AG20443 (cell line): ENCODE measurements around the gene TMEM204.
A peak's percentile ranks its signal among the peaks of the same experiment; 100 is the strongest.

ENCODE experiments used
- DNase-seq: peaks from one replicate; pipeline ENCODE4 v3.0.0; 2012; ENCODE audit warnings: low spot score, mixed read lengths

Gene TMEM204

DNA sequence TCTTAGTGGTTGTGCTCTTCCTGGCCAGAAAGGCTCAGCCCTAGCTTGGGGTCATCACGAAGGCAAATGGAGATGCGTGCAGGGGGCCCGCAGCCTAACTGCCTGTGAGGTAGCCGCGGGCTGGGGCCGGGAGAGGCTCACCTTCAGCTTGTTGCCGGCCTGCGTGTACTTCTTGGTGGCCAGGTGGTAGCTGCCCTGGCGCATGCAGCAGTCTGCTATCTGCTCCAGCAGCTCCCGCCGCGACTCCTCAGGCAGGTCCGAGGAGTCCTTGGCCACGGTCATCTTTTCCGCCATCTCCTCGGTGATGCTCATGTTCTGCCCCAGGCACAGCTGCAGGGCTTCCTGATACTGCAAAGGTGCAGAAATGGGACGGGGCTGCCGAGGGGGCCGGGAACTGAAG, 13.0 kb upstream of the TMEM204 start:
- no peak for DNase-seq

DNA sequence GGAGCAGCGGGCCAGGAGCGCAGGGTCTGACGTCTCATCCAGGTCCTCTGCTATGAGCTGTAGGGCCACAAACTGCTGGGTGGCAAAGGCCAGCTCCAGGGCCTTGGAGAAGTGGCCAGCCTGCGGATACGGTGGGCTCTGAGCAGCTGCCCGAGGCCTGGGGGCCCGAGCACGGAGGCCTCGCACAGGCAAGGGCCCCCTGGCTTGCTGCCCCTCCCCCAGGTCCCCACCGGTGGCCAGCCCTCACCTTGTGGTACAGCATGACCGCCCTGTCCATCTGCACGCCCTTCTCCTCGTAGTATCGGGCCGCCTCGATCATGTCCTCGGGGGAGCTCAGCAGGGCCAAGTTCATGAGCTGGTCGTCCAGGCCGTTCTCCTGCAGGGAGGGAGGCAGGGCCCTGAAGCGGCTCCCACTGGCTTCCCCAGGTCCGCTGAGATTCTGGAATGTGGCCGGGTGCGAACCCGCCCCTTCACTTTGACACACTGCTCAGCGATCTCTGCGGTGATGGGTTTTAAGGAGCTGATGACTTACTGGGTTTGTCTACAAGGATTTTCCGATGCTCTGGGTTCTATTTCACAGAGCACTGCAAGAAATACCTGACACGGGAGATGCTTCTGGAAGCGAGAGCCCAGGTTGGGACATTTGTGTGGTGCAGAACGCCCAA, 9.8 kb upstream of the TMEM204 start:
- no peak for DNase-seq

DNA sequence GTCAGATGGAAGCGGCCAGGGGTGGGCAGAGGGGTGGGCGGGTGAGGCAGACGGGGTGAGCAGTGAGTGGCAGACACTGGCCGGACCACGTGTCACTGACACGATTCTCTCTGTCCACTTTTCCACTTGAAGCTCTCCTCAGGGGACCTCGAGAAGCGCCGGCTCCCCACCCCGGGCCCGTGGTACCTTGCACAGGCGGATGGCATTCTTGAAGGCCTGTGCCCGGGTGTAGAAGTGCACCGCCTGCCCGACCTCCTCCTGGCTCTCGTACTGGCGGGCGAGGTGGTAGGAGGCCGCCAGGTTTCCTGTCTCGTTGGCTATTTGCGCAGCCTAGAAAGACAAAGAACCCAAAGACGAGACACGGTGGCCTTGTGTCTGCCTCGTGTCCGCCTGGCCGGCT, 9.1 kb upstream of the TMEM204 start:
- DNase-seq = no peak

- DNase-seq = no peak
Measured at GRCh38 chr16:1525871-1526607, 7.4 kb upstream of the TMEM204 start.

- no peak for DNase-seq
Measured at GRCh38 chr16:1526608-1527555, 6.6 kb upstream of the TMEM204 start.

GRCh38 chr16:1527836-1528811, 5.3 kb upstream of the TMEM204 start:
- peak; percentile 52 for DNase-seq

GRCh38 chr16:1528921-1529537, 4.4 kb upstream of the TMEM204 start:
- DNase-seq = no peak

DNA sequence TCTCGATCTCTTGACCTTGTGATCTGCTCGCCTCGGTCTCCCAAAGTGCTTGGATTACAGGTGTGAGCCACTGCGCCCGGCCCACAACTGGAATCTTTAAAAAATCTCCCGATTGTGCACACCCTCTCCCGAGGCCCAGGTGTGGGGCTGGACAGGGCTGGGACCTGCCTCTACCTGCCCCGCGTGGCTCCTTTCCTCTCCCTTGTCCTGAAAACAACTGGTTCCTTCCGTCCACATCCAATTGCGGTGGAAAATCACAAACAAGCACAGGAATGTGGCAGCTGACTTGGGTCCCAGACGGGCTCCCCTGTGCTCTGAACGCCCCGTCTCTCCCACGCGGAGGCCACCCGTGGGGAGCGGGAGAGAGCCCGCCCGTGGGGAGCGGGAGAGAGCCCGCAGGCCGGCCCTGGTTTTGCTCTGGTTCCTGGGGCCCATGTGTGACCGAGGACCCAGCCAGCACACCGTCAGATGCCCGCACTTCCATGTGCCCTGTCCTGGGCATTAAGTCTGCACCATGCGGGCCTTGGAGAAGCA, 3.0 kb upstream of the TMEM204 start:
- no peak for DNase-seq

GRCh38 chr16:1530883-1531637, 2.4 kb upstream of the TMEM204 start:
- DNase-seq = peak; percentile 88

DNA sequence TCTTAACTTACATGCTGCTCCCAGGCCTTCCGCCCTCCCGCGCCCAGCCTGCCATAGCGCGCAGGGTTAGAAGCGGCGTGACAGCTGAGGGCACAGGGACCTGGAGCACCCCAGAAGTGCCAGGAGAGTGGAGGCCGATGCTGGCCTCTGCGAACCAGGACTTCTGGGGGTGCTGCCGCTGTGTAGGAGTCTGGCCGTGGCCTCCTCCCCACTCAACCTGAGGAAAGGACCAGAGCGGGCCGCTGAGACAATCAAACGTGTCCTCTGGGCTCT, 1.9 kb upstream of the TMEM204 start:
- no peak for DNase-seq

GRCh38 chr16:1532081-1532760, 1.2 kb upstream of the TMEM204 start:
- DNase-seq = peak; percentile 51

DNA sequence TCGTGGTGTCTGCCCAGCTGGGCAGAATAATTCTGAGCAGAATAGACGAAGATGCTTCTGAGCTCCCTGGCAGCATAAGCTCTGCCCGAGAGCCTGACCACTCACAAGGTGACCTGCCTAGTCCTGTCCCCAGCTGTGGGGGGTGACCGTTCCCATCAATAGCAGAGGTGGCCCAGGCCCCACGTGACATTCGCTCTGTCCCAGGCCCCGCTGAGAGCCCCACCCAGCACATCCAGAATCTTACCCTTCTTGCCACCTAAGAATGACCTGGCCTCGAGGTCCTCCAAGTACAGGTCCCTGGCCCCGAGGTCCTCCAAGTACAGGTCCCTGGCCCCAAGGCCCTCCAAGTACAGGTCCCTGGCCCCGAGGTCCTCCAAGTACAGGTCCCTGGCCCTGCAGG, 695 bp upstream of the TMEM204 start:
- DNase-seq = no peak

DNA sequence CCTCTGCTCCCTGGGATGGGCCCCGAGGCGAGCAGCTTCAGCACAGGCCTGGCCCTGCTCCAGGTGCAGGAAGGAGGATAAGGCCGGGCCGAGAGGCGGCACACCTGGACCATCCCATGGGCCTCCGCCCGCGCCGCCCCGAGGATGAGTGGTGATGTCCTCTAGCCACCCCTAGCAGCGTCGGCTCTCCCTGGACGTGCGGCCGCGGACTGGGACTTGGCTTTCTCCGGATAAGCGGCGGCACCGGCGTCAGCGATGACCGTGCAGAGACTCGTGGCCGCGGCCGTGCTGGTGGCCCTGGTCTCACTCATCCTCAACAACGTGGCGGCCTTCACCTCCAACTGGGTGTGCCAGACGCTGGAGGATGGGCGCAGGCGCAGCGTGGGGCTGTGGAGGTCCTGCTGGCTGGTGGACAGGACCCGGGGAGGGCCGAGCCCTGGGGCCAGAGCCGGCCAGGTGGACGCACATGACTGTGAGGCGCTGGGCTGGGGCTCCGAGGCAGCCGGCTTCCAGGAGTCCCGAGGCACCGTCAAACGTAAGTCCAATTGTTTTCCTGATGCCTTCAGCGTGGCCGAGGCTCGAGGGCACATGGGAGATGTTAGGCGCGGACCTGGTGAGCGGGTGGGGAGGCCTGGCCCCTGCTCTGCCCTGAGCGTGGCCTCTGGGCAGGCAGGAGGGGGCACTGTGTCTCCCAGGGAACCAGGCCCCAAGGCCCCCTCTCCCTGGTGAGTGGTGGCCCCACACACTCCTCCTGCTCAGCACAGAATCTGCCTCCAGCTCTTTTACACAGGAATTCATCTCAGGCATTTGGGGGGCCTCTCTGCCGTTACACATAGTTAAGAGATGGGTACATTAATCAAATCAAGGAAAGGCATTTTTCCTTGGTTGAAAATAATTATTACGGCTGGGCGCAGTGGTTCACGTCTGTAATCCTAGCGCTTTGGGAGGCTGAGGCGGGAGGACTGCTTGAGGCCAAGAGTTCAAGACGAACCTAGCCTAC, 855 bp downstream of the TMEM204 start:
- peak; percentile 47 for DNase-seq

GRCh38 chr16:1535391-1536291, 2.2 kb downstream of the TMEM204 start:
- no peak for DNase-seq

DNA sequence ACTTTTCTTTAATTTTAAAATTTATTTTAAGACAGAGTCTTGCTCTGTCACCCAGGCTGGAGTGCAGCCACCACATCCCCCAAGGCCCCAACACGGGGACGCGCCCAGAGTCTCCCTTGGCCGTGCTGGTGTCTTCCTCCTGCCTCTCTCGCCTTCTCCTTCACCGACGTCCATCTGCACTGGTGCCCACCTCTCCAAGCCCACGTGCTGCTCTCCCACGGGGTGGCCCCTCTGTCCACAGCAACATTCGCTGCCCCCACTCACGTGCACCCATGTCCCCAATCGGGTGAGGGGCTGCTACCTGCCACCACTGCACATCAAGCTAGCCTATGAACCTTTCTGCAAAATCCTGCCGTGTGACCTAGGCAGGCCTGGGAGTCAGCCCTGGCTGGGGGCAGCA, 3.1 kb downstream of the TMEM204 start:
- DNase-seq = no peak

DNA sequence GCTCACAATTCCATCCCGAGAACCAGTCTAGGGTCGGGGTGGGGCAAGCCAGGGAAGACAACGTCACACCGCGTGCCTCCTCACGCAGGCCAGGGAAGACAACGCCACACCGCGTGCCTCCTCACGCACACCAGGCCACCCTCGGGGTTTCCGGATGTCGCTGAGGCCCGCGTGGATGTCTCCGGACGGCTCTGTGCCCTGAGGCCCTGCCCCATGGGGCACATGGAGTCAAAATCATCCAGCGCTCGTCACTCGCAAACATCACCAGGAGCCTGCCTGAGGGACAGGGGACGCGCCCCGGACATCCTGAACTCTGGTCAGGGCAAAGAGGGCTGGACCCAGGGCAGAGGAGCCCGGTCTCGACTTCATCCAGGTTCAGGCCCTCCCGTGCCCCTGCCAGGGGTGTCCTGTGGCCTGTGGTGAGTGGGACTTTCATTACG, 3.7 kb downstream of the TMEM204 start:
- DNase-seq = no peak

DNA sequence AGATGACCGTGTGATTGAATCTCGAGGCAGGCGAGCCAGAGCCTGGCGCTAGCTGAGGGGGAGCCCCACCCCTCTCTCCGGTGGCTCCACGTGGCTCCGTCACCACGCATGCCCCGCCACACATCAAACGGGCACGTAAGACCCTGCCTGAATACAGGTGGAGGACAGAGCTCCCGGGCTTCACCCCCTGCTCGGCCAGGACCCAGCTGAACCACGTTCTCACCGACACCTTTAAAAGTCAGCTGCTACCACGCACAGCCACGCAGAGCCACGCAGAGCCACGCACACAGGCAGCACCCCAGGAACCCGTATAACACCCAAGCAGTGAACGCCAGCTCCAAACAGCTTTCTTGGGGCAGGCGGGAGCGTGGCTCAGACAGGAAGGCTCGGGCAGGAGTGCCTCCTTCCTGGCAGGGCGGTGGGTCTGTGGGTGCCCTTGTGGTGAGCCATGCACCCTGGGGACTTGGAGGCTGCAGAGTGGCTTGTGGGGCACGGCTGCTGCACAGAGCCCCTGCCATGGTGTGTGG, 4.4 kb downstream of the TMEM204 start:
- no peak for DNase-seq
